ENCODE results near the gene WNK4. TPM values are rescaled to one million over a fixed set of nuclear protein-coding genes. Genes with fewer than 3 reads are reported as not detected.

The WNK4 gene
- total RNA-seq, 2 experiments from 2014 or later = 0.25 to 0.26 TPM

GRCh38 chr17:42781639-42782165, 1.3 kb downstream of the WNK4 start:
- H3K36me3 Mint-ChIP-seq = peaks cover 11% of the 10 kb centered on the region
- H3K4me1 Mint-ChIP-seq = peaks cover 30% of the 10 kb centered on the region
- peaks cover 1% of the 10 kb centered on the region for H3K9me3 Mint-ChIP-seq
- H3K4me3 Mint-ChIP-seq = no peak overlapping the region
- DNase-seq = no peak
- no peak overlapping the region for H3K27ac Mint-ChIP-seq
- H3K27me3 Mint-ChIP-seq = peaks cover 68% of the 10 kb centered on the region

GRCh38 chr17:42782166-42783061, 2.0 kb downstream of the WNK4 start:
- Mint-ChIP-seq H3K36me3 (peaks cover 8% of the 10 kb centered on the region), H3K9me3 (peaks cover 1% of the 10 kb centered on the region), H3K4me3 (no peak overlapping the region), H3K27me3 (peaks cover 71% of the 10 kb centered on the region), H3K27ac (no peak overlapping the region), H3K4me1 (peaks cover 30% of the 10 kb centered on the region)
- no peak for DNase-seq

GRCh38 chr17:42783062-42783790, 2.8 kb downstream of the WNK4 start:
- H3K27ac Mint-ChIP-seq = no peak overlapping the region
- H3K36me3 Mint-ChIP-seq = peaks cover 8% of the 10 kb centered on the region
- H3K4me1 Mint-ChIP-seq = peaks cover 30% of the 10 kb centered on the region
- H3K9me3 Mint-ChIP-seq = peaks cover 1% of the 10 kb centered on the region
- no peak overlapping the region for H3K4me3 Mint-ChIP-seq
- H3K27me3 Mint-ChIP-seq = peaks cover 78% of the 10 kb centered on the region
- DNase-seq = no peak

- Mint-ChIP-seq H3K9me3 (peaks cover 1% of the 10 kb centered on the region), H3K4me3 (no peak overlapping the region), H3K27ac (no peak overlapping the region), H3K27me3 (peaks cover 78% of the 10 kb centered on the region), H3K36me3 (peaks cover 8% of the 10 kb centered on the region), H3K4me1 (peaks cover 30% of the 10 kb centered on the region)
- DNase-seq = no peak
These were observed 3.4 kb downstream of the WNK4 start for GRCh38 chr17:42783791-42784138.

- Mint-ChIP-seq H3K4me3 (no peak overlapping the region), H3K36me3 (peaks cover 5% of the 10 kb centered on the region), H3K27ac (no peak overlapping the region), H3K4me1 (peaks cover 30% of the 10 kb centered on the region), H3K9me3 (peaks cover 1% of the 10 kb centered on the region), H3K27me3 (peaks cover 77% of the 10 kb centered on the region)
- DNase-seq = no peak
These were observed 4.0 kb downstream of the WNK4 start for GRCh38 chr17:42784409-42784808.

- Mint-ChIP-seq H3K27ac (no peak overlapping the region), H3K9me3 (peaks cover 1% of the 10 kb centered on the region), H3K4me1 (peaks cover 26% of the 10 kb centered on the region), H3K27me3 (peaks cover 71% of the 10 kb centered on the region), H3K36me3 (no peaks in the 10 kb centered on the region), H3K4me3 (no peak overlapping the region)
- no peak for DNase-seq
These were observed 4.6 kb downstream of the WNK4 start for GRCh38 chr17:42784811-42785592.

DNA sequence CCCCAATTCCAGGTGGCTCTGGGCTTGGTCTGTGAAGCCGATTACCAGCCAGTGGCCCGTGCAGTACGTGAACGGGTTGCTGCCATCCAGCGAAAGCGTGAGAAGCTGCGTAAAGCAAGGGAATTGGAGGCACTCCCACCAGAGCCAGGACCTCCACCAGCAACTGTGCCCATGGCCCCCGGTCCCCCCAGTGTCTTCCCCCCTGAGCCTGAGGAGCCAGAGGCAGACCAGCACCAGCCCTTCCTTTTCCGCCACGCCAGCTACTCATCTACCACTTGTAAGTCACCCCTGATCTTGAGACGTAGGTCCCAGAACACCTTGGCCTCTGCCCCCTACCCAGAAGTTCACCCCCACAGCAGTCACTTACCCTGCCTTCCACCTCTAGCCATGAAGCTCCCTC, 6.9 kb downstream of the WNK4 start:
- Mint-ChIP-seq H3K4me3 (no peak overlapping the region), H3K27me3 (peaks cover 53% of the 10 kb centered on the region), H3K9me3 (peaks cover 1% of the 10 kb centered on the region)

DNA sequence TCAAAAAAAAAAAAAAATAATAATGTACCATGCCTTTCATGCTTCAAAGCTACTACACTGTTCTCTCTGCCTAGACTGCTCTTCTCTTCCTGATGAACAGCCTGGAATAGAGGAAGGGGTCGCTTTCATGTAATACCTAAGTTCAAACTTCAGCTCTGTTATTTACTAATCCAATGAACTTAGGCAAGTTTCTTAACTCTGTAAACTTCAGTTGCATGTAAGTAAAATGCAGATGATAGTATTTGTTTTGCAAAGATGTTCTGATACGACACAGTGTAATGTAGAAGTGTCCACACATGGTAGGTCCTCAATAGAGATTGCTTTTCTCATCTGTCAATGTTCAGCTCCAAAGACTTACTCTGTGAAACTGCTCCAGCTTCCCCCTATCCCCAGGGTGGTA, 11.5 kb downstream of the WNK4 start:
- Mint-ChIP-seq H3K4me3 (no peak overlapping the region), H3K27ac (no peak overlapping the region), H3K27me3 (peaks cover 10% of the 10 kb centered on the region), H3K9me3 (no peaks in the 10 kb centered on the region), H3K4me1 (peaks cover 2% of the 10 kb centered on the region), H3K36me3 (peaks cover 4% of the 10 kb centered on the region)
- no peak for DNase-seq

More for the DNA sequence above, 6.9 kb downstream of the WNK4 start:
- H3K36me3 Mint-ChIP-seq = no peaks in the 10 kb centered on the region
- DNase-seq = no peak
- H3K4me1 Mint-ChIP-seq = peaks cover 20% of the 10 kb centered on the region
- H3K27ac Mint-ChIP-seq = no peak overlapping the region

- no peak overlapping the region for H3K4me3 Mint-ChIP-seq
- no peaks in the 10 kb centered on the region for H3K9me3 Mint-ChIP-seq
- peaks cover 6% of the 10 kb centered on the region for H3K27me3 Mint-ChIP-seq
- no peak overlapping the region for H3K27ac Mint-ChIP-seq
- peaks cover 4% of the 10 kb centered on the region for H3K36me3 Mint-ChIP-seq
- no peak for DNase-seq
- H3K4me1 Mint-ChIP-seq = peaks cover 3% of the 10 kb centered on the region
These were observed 12.1 kb downstream of the WNK4 start for GRCh38 chr17:42792545-42792944.

DNA sequence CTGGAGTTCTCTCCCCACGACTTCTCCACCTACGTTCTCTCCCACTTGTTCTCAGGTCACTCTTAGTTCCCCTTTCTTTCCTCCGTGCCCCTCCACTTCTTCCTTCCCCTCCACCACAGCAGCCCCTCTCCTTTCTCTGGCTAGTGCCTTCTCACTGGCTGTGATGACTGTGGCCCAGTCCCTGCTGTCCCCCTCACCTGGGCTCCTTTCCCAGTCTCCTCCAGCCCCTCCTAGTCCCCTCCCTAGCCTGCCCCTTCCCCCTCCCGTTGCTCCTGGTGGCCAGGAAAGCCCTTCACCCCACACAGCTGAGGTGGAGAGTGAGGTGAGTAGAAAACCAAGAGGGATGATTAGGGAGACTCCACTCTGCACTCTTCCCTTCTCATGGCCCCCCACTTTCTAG, 14.7 kb downstream of the WNK4 start:
- no peaks in the 10 kb centered on the region for H3K27me3 Mint-ChIP-seq
- no peak overlapping the region for H3K4me3 Mint-ChIP-seq
- H3K36me3 Mint-ChIP-seq = peaks cover 6% of the 10 kb centered on the region
- no peak overlapping the region for H3K27ac Mint-ChIP-seq
- H3K4me1 Mint-ChIP-seq = peaks cover 10% of the 10 kb centered on the region
- DNase-seq = no peak
- peaks cover 4% of the 10 kb centered on the region for H3K9me3 Mint-ChIP-seq

DNA sequence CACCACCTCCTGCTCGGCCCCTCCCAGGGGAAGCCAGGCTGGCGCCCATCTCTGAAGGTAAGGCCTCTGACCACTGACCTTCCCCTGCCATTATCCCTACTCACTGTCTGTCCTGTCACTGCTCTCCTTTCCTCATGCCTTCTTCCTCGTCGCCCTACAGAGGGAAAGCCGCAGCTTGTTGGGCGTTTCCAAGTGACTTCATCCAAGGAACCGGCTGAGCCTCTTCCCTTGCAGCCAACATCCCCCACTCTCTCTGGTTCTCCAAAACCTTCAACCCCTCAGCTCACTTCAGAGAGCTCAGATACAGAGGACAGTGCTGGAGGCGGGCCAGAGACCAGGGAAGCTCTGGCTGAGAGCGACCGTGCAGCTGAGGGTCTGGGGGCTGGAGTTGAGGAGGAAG, 15.1 kb downstream of the WNK4 start:
- DNase-seq = no peak
- no peaks in the 10 kb centered on the region for H3K27me3 Mint-ChIP-seq
- H3K4me3 Mint-ChIP-seq = no peak overlapping the region
- H3K9me3 Mint-ChIP-seq = peaks cover 4% of the 10 kb centered on the region
- peaks cover 10% of the 10 kb centered on the region for H3K4me1 Mint-ChIP-seq
- H3K27ac Mint-ChIP-seq = no peak overlapping the region
- peaks cover 6% of the 10 kb centered on the region for H3K36me3 Mint-ChIP-seq

DNA sequence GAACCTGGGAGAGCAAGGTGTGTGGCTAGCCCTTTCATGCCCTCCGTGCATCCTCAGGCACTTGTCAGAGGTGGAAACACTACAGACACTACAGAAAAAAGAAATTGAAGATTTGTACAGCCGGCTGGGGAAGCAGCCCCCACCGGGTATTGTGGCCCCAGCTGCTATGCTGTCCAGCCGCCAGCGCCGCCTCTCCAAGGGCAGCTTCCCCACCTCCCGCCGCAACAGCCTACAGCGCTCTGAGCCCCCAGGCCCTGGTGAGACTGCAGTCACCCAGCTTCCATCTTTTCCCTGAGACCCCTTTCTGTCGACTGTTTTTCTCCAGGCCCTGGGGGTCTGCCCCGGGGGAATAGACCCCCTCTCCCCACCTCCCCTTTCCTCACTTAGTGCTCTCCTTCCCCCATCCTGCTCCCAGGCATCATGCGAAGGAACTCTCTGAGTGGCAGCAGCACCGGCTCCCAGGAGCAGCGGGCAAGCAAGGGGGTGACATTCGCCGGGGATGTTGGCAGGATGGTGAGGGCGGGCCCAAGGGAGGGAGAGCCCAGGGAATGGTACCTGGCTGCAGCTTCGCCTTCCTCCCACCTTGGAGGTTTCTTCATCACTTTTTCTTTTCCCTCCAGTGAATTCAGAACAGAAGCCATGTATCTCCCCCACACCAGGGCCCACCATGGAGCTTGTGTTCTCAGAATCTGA, 15.8 kb downstream of the WNK4 start:
- no peak for DNase-seq
- Mint-ChIP-seq H3K4me3 (no peak overlapping the region), H3K4me1 (peaks cover 10% of the 10 kb centered on the region), H3K36me3 (peaks cover 6% of the 10 kb centered on the region), H3K27ac (no peak overlapping the region), H3K9me3 (peaks cover 4% of the 10 kb centered on the region), H3K27me3 (no peaks in the 10 kb centered on the region)

DNA sequence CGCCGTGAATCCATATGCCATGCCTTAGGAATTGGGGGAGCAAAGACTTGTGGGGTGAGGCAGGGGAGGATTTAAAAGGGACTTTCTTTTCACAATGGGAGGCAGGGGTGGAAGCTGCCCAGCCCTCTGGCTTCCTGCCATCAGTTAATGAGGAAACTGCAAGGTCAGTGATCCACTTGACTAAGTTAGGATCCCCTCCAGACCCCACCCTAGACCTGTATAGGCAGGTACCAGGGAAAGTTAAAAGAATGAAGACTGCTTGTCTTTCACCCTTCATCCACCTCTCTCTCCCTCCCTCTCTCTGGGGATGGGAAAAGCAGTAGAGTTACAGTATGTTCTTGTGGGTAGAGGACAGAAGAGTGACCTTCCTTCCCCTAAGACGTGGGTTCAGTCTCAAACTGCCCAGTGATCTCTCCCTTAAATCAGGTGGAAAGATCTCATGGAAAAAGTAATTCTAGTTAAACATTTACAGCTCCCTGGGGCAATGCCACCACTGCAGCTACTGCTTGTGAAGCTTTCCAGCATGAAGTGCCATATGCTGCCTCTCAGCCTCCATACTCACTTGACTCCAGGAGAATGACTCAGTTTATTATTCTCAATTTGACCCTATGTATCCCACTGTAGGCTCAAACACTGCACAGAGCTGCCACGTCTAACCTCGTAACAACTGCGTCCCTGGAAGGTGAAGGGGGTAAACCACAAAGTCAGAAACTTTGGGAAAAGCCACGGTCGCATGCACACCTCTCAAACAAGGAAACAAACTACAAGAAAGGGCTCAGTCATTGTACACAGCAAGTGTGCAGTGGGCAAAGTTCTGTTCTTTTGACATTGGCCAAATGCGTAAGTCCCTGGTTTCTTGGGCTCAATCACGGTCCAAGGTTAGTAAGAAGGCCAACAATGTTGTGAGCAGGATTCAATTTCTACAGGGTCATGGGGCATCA, 16.9 kb downstream of the WNK4 start:
- Mint-ChIP-seq H3K4me3 (peak overlapping the region; percentile 90), H3K27ac (no peak overlapping the region), H3K27me3 (no peaks in the 10 kb centered on the region), H3K4me1 (peaks cover 10% of the 10 kb centered on the region), H3K36me3 (peaks cover 6% of the 10 kb centered on the region), H3K9me3 (peaks cover 4% of the 10 kb centered on the region)
- DNase-seq = no peak

Data from activated naive CD8-positive, alpha-beta T cell treated with anti-CD3 and anti-CD28 coated beads for 36 hours (primary cell).